ELR (cell line): Measurements from ENCODE around the gene DEFB108B.
"Not testable (repeated sequence)": the region's sequence is repeated elsewhere in the genome, so short reads cannot be mapped to it uniquely, and the experiment has no call there.

ENCODE experiments used
- DNase-seq: peaks from one replicate; pipeline ENCODE4 v3.0.0-alpha.2; 2015; ENCODE audit warnings: low read depth

Gene DEFB108B

GRCh38 chr11:71821539-71821938, 11.5 kb upstream of the DEFB108B start:
- not testable (repeated sequence) for DNase-seq

- DNase-seq = not testable (repeated sequence)
Observed at GRCh38 chr11:71829247-71829646, 3.8 kb upstream of the DEFB108B start.

- not testable (repeated sequence) for DNase-seq
Observed at GRCh38 chr11:71829686-71830085, 3.3 kb upstream of the DEFB108B start.

GRCh38 chr11:71842720-71843119, 9.7 kb downstream of the DEFB108B start:
- DNase-seq = not testable (repeated sequence)

DNA sequence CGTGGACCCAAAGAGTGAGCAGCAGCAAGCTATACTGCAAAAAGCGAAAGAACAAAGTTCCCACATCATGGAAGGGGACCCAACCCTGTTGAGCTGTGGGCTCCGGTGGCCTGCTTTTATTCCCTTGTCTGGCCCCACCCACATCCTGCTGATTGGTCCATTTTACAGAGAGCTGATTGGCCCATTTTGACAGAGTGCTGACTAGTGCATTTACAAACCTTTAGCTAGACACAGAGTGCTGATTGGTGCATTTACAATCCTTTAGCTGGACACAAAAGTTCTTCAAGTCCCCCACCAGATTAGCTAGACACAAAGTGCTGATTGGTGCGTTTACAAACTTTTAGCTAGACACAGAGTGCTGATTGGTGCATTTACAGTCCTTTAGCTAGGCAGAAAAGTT, 10.4 kb downstream of the DEFB108B start:
- not testable (repeated sequence) for DNase-seq

GRCh38 chr11:71843858-71844257, 10.9 kb downstream of the DEFB108B start:
- no peak for DNase-seq

DNA sequence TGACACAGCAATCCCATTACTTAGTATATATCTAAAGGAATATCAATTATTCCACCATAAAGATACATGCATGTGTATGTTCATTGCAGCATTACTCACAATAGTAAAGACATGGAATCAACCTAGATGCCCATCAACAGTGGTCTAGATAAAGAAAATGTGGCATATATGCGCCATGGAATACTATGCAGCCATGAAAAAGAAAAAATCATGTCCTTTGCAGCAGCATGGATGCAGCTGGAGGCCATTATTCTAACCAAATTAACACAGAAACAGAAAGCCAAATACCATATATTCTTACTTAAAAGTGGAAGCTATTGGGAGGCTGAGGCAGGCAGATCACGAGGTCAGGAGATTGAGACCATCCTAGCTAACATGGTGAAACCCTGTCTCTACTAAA, 20.9 kb downstream of the DEFB108B start:
- DNase-seq = not testable (repeated sequence)

GRCh38 chr11:71855880-71856279, 22.9 kb downstream of the DEFB108B start:
- not testable (repeated sequence) for DNase-seq

GRCh38 chr11:71860835-71861234, 27.8 kb downstream of the DEFB108B start:
- DNase-seq = not testable (repeated sequence)

DNA sequence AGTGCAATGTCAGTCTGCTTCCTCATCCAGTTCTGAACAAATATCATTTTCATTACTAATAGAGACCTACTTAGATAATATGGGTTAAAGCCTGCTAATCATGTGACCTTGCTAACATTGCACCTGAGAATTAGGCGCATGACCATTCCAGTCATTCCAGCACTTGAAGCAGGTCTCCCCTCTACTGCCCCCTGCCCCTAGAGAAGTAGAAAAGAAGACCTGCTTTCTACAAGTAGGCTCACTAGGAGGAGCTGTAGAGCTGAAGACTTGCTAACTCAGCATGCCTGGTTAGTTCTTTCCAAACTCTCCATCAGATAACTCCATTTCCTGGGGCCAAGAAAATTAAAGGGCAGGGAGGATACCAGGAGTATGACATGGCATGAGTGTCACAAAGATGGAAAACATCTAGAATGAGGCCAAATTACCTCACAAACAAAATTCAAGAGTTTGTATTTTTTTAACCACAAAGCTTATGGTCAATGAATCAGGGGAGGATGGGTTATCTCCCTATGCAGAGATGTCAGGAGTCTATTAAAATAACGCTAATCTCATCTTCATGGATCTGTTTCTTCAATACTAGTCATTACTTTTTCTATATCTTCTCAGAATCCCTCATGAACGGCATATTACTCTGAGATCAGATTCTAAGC, 31.1 kb downstream of the DEFB108B start:
- peak; percentile 77 for DNase-seq

DNA sequence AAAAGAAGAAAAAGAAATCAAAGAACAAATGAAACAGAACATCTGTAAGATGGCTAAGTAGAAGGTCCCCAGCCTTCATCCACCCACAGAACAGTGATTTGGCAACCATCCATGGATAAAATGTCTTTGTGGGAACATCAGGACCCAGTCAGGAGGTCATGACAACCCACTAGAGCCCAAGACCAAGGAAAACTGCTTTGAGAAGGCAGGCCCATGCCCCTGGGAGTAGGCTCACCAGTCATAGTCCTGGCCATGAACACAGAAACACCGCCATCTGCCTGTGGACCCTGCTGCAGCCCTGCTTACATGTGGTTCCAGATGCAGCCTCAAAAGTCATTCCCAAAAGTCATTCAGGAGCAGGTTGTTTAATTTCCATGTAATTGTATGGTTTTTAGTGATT, 34.2 kb downstream of the DEFB108B start:
- DNase-seq = peak; percentile 1

DNA sequence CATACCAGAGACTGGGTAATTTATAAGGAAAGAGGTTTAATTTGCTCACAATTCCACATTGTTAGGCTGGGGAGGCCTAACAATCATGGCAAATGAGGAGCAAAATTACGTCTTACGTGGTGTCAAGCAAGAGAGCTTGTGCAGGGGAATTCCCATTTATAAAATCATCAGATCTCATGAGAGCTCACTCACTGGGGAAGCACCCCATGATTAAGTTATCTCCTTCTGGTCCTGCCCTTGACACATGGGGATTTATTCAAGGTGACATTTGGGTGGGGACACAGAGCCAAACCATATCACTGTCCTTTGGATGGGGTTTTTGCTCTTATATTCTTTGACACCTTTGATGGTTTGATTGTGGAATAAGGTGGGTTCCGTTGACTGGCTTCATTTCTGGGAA, 36.9 kb downstream of the DEFB108B start:
- DNase-seq = not testable (repeated sequence)

GRCh38 chr11:71870661-71871060, 37.7 kb downstream of the DEFB108B start:
- not testable (repeated sequence) for DNase-seq

DNA sequence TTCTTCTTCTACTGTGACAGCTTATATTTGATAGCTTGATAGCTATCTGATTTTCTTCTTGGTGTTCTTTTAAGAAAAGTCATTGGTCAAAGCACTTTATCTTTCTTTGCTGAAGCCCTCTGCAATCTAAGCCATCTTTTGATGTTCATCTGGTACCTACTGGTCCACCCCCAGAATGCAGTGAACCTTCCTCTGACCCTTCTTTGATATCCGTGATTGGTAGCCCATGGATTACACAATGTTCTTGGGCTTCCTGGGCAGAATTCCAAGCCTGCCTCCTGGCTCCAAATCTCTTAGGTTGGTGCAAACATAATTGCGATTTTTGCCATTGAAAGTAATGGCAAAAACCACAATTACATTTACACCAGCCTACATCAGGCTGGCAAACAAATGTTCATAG, 43.3 kb downstream of the DEFB108B start:
- not testable (repeated sequence) for DNase-seq

DNA sequence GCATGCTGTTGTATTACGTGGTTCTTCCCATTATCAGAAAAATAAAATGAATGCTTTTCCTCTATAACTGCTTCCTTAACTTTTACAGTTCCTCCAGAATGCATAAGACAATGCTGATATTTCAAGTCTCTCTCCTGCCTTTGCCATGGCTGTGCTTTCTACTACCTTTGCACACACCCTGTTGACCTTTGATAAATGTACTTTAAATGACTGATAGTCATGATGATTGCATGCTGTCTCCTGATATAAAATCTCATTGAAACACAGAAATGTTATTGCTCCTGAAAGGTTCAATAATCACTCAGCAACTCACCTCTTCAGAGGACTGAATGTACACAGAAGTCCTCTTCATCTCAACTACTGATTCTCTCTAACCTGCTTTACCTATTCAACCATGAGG, 45.1 kb downstream of the DEFB108B start, which contains the start of gene DEFB131B:
Gene DEFB131B, plus strand, starts transcription at position 395 of the 400 bp plus-strand sequence. Its CDS starts 0 bp downstream, at position 395.
- DNase-seq = not testable (repeated sequence)

DNA sequence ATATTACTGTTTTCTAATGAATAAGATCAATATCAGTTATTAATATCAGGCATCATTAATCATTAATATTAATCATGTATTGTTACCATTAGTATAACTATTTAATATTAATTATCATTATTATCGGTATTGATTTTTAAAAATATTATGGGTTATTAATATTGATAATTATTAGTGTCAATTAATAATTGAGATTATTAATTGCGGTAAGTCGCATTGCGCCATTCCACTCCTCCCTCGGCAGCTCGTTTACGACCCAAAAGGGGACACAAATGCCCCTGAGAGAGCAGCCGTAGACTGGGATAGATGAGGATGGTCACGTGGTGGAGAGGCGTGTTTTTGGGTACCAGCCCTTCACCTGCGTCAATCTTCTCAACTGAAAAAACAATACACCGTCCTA, 52.8 kb downstream of the DEFB108B start:
- DNase-seq = not testable (repeated sequence)
